HG03571 (cell line): ENCODE measurements around the gene PRR23C.

Experiments used
- ATAC-seq: cut with Tn5 transposase; IDR thresholded peaks from one replicate; pipeline ENCODE4 v1.9.1; 2021; ENCODE audit not compliant: unreplicated experiment

Gene PRR23C

DNA sequence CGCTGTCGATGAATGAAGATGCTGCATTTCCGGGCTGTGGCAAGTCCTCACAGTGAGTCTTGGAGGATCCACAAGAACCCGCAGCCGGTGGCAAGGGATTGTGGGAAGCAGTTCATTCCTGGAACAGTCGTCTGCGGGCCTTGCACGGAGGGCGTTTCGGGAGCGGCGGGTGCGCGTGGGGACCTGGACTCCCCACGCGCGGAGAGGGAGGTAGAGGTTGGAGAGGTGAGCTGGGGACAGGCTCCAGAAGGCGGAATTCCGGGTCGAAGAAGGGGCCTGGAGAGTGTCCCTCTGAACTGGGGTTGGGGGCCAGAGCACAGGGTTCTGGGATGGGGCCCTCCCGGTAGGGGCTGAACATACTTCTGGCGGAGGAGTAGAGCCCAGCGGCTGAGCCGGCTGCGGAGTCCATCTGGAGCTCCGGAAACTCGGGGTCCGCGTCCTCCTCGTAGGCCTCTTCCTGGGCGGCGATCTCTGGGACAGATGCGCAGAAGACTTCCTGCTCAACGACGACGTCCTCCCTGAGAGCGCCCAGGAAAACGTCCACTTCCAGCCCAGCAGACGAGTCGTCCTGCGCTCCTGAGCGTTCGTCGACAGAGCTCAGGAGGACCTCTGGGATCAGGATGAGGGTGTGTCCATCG lies 39.2 kb downstream of the PRR23C start:
- ATAC-seq, result no peak

DNA sequence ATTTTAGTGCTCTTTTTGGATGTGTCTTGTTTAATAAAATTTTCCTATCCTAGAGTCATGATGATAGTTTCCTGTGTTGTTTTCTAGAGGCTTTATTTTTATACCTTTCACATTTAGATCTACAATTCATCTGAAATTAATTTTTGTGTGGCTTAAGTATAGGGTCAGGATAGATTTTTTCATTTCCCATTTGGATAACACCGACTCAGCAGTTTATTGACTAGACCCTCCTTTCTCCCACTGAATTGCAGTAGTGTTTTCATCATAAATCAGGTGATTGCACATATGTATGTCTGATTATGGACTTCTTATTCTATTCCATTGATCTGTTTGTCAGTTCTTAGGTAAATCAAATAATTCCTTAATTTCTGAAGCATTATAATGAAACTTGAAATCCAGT lies 49.0 kb downstream of the PRR23C start:
- no peak for ATAC-seq
